ENCODE results near the gene PRKG1. TPM values are rescaled to one million over a fixed set of nuclear protein-coding genes. Genes with fewer than 3 reads are reported as not detected.
A peak's percentile ranks its signal among the peaks of the same experiment; 100 is the strongest.

The PRKG1 gene
- total RNA-seq, 1 experiment from 2014 or later = 7.4 TPM

- intact Hi-C loops (cut with micrococcal nuclease) = loop anchor here (5.0 to 10.0 kb wide), 2 partner anchors 269 to 632 kb away; no protein-coding TSS in a partner anchor
- Histone ChIP-seq H3F3A (ENCODE audit: low read length, unreplicated experiment) (no peaks in the 10 kb centered on the region), H3K27ac (ENCODE audit: low read length) (no peak overlapping the region), H3K27me3 (ENCODE audit: low read length) (no peaks in the 10 kb centered on the region), H3K4me3 (ENCODE audit: low read length) (no peak overlapping the region), H3K79me2 (ENCODE audit: low read length) (peaks cover 39% of the 10 kb centered on the region), H3K4me2 (ENCODE audit: low read length) (no peak overlapping the region), H3K4me1 (ENCODE audit: insufficient read depth, low read length) (peaks cover 31% of the 10 kb centered on the region), H4K20me1 (ENCODE audit: low read length) (peaks cover 25% of the 10 kb centered on the region; the same call in 1 of the 2 replicates), H2AFZ (ENCODE audit: low read length) (no peak overlapping the region), H3K9me3 (ENCODE audit: low read length) (no peaks in the 10 kb centered on the region), H3K36me3 (ENCODE audit: low read depth, low read length) (peaks cover 21% of the 10 kb centered on the region), H3K9ac (ENCODE audit: low read length) (no peak overlapping the region), H3K9me2 (replicated peaks; ENCODE audit: low read length) (no peaks in the 10 kb centered on the region)
- CTCF ChIA-PET = interaction anchor here (0.7 kb wide), 1 partner anchor 525 kb away, joined by 3 read pairs; no protein-coding TSS in a partner anchor
- DNase-seq (no peak), ATAC-seq (no peak)
- BruUV-seq (replicated peaks) = no TSS peak
- TF ChIP-seq CTCF (conservative IDR thresholded peaks at IDR 0.05; ENCODE audit: low read depth, low read length) (no peak), EZH2phosphoT487 (IDR thresholded peaks at IDR 0.05; ENCODE audit: borderline replicate concordance, low read length) (no peak), EZH2 (IDR thresholded peaks at IDR 0.05; ENCODE audit: low read length, unreplicated experiment) (no peak)
- POLR2A ChIA-PET (ENCODE audit: unreplicated experiment) = no interaction called here
Observed at GRCh38 chr10:51694086-51694768, 619.9 kb downstream of the PRKG1 start.

- H3K9me3 ChIP-seq (ENCODE audit: low read length) = no peaks in the 10 kb centered on the region
- no peaks in the 10 kb centered on the region for H3F3A ChIP-seq (ENCODE audit: low read length, unreplicated experiment)
- peak overlapping the region; percentile 86 for H3K4me2 ChIP-seq (ENCODE audit: low read length)
- H3K9me2 ChIP-seq (replicated peaks; ENCODE audit: low read length) = no peaks in the 10 kb centered on the region
- no peak for TF ChIP-seq EZH2 (IDR thresholded peaks at IDR 0.05; ENCODE audit: low read length, unreplicated experiment)
- no peak for TF ChIP-seq EZH2phosphoT487 (IDR thresholded peaks at IDR 0.05; ENCODE audit: borderline replicate concordance, low read length)
- no peak for TF ChIP-seq CTCF (conservative IDR thresholded peaks at IDR 0.05; ENCODE audit: low read depth, low read length)
- ChIA-PET POLR2A (ENCODE audit: unreplicated experiment) (no interaction called here), CTCF (no interaction called here)
- DNase-seq = no peak
- peaks cover 21% of the 10 kb centered on the region for H3K36me3 ChIP-seq (ENCODE audit: low read depth, low read length)
- no peak overlapping the region for H2AFZ ChIP-seq (ENCODE audit: low read length)
- H3K79me2 ChIP-seq (ENCODE audit: low read length) = peaks cover 41% of the 10 kb centered on the region
- H3K4me1 ChIP-seq (ENCODE audit: insufficient read depth, low read length) = peaks cover 32% of the 10 kb centered on the region
- no TSS peak for BruUV-seq (replicated peaks)
- intact Hi-C loops (cut with micrococcal nuclease) = loop anchor here (5.0 to 10.0 kb wide), 3 partner anchors 181 to 271 kb away; no protein-coding TSS in a partner anchor
- H3K27ac ChIP-seq (ENCODE audit: low read length) = no peak overlapping the region
- no peaks in the 10 kb centered on the region for H3K27me3 ChIP-seq (ENCODE audit: low read length)
- H3K4me3 ChIP-seq (ENCODE audit: low read length) = 0 out of 2 replicates have a peak overlapping the region, but pooled peaks have one; percentile 74
- no peak for ATAC-seq
- H3K9ac ChIP-seq (ENCODE audit: low read length) = no peak overlapping the region
- peaks cover 25% of the 10 kb centered on the region; the same call in 1 of the 2 replicates for H4K20me1 ChIP-seq (ENCODE audit: low read length)
Observed at GRCh38 chr10:51696251-51696650, 622.0 kb downstream of the PRKG1 start.
